ENCODE data around the gene CHCHD4. TPM values are rescaled to one million over a fixed set of nuclear protein-coding genes. Genes with fewer than 3 reads are reported as not detected.

The CHCHD4 gene
- total RNA-seq, 1 experiment from 2014 or later, result 33.5 TPM

DNA sequence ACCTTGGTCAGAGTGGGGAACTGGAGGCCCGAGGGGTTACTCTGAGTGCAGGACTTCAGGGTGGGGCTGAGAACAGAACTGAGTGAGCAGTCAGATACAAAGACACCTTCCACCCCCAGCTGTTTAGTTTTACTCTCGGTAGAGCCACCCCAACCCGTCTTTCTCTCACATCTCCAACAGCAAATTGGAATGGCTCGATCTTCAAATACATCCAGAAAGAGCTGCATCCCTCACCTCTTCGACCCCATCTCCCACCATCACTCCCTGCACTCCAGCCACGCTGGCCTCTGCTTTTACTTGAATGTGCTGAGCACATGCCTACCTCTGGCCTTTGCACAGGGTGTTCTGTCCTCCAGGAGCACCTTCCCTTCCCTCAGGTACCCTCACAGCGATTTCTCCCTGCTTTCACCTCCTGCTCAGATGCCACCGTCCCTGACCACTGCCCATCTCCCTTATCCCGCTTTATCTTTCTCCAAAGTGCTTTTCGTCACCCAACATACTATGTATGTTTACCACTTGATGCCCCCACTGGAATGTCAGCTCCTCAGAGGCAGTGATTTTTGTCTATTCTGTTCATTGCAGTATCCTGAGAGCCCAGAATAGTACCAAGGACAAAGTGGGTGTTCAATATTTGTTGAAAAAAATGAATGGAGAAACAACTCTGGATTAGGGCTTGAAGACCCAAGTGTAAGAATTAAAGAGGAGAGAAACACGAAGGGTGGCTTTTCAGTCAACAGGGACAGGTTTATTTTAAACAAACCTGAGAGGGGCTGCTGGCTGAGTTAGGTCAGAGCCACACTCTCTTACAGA, 4.4 kb downstream of the CHCHD4 start:
- Histone ChIP-seq H3K4me3 (ENCODE audit: low read depth, low read length, poor library complexity, severe bottlenecking) (no peak overlapping the region), H3K36me3 (ENCODE audit: insufficient read depth, low read length, poor library complexity, severe bottlenecking) (peaks cover 4% of the 10 kb centered on the region), H3K27ac (ENCODE audit: low read depth, low read length, poor library complexity, severe bottlenecking) (no peak overlapping the region), H3K4me1 (ENCODE audit: insufficient read depth, low read length, poor library complexity, severe bottlenecking) (peaks cover 22% of the 10 kb centered on the region), H3K9me3 (ENCODE audit: low read depth, low read length, poor library complexity, severe bottlenecking) (no peaks in the 10 kb centered on the region), H3K27me3 (replicated peaks; ENCODE audit: insufficient read depth, low read depth, low read length, poor library complexity) (no peaks in the 10 kb centered on the region)
- no peak for TF ChIP-seq EZH2 (IDR thresholded peaks at IDR 0.05; ENCODE audit: borderline replicate concordance, low read depth, low read length, poor library complexity, severe bottlenecking)
- TF ChIP-seq, protein P1, sequence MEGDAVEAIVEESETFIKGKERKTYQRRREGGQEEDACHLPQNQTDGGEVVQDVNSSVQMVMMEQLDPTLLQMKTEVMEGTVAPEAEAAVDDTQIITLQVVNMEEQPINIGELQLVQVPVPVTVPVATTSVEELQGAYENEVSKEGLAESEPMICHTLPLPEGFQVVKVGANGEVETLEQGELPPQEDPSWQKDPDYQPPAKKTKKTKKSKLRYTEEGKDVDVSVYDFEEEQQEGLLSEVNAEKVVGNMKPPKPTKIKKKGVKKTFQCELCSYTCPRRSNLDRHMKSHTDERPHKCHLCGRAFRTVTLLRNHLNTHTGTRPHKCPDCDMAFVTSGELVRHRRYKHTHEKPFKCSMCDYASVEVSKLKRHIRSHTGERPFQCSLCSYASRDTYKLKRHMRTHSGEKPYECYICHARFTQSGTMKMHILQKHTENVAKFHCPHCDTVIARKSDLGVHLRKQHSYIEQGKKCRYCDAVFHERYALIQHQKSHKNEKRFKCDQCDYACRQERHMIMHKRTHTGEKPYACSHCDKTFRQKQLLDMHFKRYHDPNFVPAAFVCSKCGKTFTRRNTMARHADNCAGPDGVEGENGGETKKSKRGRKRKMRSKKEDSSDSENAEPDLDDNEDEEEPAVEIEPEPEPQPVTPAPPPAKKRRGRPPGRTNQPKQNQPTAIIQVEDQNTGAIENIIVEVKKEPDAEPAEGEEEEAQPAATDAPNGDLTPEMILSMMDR (conservative IDR thresholded peaks at IDR 0.05; ENCODE audit: low read depth, low read length), result no peak
- ChIA-PET POLR2A (ENCODE audit: low non-redundant PET) (no interaction called here), CTCF (no interaction called here)
- BruUV-seq (replicated peaks), result no TSS peak
- DNase-seq (ENCODE audit: low spot score), result no peak
- intact Hi-C loops (cut with micrococcal nuclease; ENCODE audit: unreplicated experiment), result no loop called here

DNA sequence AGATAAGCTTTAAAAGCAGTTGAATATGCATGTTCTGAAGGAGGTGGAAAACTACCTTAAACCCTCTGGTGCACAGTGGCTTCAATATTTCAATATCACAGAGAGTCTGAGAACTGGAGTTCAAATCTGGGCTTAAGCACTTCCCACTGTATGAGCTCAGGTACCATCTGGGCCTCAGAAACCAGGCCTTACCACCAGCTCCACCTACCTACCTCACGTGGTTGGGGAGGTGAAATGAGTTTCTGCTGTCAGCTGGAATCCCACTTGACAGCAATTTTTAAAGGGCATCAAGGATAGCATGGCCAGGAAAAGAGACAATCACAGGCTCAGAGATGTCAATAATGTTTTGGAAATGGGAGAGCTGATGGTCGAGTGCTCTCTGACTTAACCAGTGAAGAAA, 5.0 kb downstream of the CHCHD4 start:
- Histone ChIP-seq H3K27ac (ENCODE audit: low read depth, low read length, poor library complexity, severe bottlenecking) (no peak overlapping the region), H3K36me3 (ENCODE audit: insufficient read depth, low read length, poor library complexity, severe bottlenecking) (peaks cover 8% of the 10 kb centered on the region), H3K27me3 (replicated peaks; ENCODE audit: insufficient read depth, low read depth, low read length, poor library complexity) (no peaks in the 10 kb centered on the region), H3K9me3 (ENCODE audit: low read depth, low read length, poor library complexity, severe bottlenecking) (no peaks in the 10 kb centered on the region), H3K4me1 (ENCODE audit: insufficient read depth, low read length, poor library complexity, severe bottlenecking) (peaks cover 22% of the 10 kb centered on the region), H3K4me3 (ENCODE audit: low read depth, low read length, poor library complexity, severe bottlenecking) (no peak overlapping the region)
- no TSS peak for BruUV-seq (replicated peaks)
- no peak for DNase-seq (ENCODE audit: low spot score)
- intact Hi-C loops (cut with micrococcal nuclease; ENCODE audit: unreplicated experiment), result no loop called here
- TF ChIP-seq, protein P1 (conservative IDR thresholded peaks at IDR 0.05; ENCODE audit: low read depth, low read length), result no peak
- no peak for TF ChIP-seq EZH2 (IDR thresholded peaks at IDR 0.05; ENCODE audit: borderline replicate concordance, low read depth, low read length, poor library complexity, severe bottlenecking)
- ChIA-PET POLR2A (ENCODE audit: low non-redundant PET) (no interaction called here), CTCF (no interaction called here)

DNA sequence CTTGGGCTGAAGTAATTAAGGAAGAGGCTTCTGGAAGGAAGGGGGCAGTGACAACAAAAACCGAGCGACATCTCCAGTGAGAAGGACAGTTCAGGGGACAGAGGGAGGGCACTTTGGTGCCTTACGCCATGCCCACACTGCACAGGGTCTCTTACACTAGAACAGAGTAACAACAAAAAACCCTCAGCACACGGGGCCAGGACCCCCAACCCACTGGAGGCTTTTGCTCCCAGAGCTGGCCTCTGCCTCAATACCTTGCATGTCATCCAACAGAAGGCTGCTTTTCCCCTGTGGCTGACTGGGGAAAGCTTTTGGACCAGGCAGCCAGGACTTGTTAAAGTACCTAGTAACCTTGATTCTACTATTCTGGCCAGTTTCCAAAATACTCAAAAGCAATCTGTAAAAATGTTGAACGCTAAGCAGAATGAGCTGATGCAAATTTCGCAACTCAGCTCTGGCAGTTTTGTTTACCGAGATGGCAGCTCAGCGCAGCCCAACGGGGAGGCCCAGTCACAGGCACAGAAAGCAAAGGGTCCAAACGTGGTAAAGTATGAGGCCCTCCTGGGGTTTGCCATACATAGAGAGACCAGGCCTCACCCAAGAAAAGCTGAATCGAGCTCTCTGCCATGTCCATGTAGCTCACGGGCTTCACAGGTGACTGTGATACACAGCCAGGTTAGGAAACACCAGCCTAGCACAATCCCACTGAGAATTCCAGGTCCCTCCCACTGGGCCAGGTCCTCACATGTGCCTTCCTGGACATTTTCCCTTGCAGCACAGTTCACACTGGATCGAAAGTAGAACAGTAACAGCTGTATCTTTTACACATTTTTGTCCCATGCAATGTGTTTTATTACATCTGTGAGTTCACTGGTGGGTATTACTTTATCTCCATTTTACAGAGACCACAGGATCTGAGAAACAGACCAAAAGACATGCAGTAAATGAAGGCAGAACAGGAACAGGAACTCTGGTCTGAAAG, 6.0 kb downstream of the CHCHD4 start:
- Histone ChIP-seq H3K4me1 (ENCODE audit: insufficient read depth, low read length, poor library complexity, severe bottlenecking) (peaks cover 22% of the 10 kb centered on the region), H3K4me3 (ENCODE audit: low read depth, low read length, poor library complexity, severe bottlenecking) (no peak overlapping the region), H3K9me3 (ENCODE audit: low read depth, low read length, poor library complexity, severe bottlenecking) (no peaks in the 10 kb centered on the region), H3K27ac (ENCODE audit: low read depth, low read length, poor library complexity, severe bottlenecking) (no peak overlapping the region), H3K27me3 (replicated peaks; ENCODE audit: insufficient read depth, low read depth, low read length, poor library complexity) (no peaks in the 10 kb centered on the region), H3K36me3 (ENCODE audit: insufficient read depth, low read length, poor library complexity, severe bottlenecking) (peaks cover 15% of the 10 kb centered on the region)
- TF ChIP-seq EZH2 (IDR thresholded peaks at IDR 0.05; ENCODE audit: borderline replicate concordance, low read depth, low read length, poor library complexity, severe bottlenecking), result no peak
- TF ChIP-seq, protein P1 (conservative IDR thresholded peaks at IDR 0.05; ENCODE audit: low read depth, low read length), result no peak
- intact Hi-C loops (cut with micrococcal nuclease; ENCODE audit: unreplicated experiment), result no loop called here
- no TSS peak for BruUV-seq (replicated peaks)
- ChIA-PET CTCF (interaction anchor here (0.6 kb wide), 1 partner anchor 532 kb away, joined by 3 read pairs; no protein-coding TSS in a partner anchor), POLR2A (ENCODE audit: low non-redundant PET) (no interaction called here)
- DNase-seq (ENCODE audit: low spot score), result peak; percentile 13
